Right lobe of liver (tissue), 4 donors: Measurements from ENCODE around the gene ACTR5.

Source experiments
- POLR2A ChIP-seq: fragments of 450-650 bp; IDR thresholded peaks from one replicate; pipeline ENCODE4 v1.6.1; 2017; ENCODE audit warnings: antibody characterized with exemption, mild to moderate bottlenecking
- TF ChIP-seq, protein P1 (sequence below), 4 donors: fragments of 200-600 bp in 3 of 4; fragments of 450-650 bp in 1 of 4; IDR thresholded peaks; one replicate each; pipeline versions ENCODE4 v1.5.1 to v1.8.0; 2016 to 2022; ENCODE audit warnings: antibody characterized with exemption in 4 of 4, mild to moderate bottlenecking in 2 of 4
- donor health status: DM: no; HTN: no; CAD: no.
- donor health status: DM: no; HTN: no; CAD: no.
- donor health status: DM: no; HTN: yes; CAD: no.

DNA sequence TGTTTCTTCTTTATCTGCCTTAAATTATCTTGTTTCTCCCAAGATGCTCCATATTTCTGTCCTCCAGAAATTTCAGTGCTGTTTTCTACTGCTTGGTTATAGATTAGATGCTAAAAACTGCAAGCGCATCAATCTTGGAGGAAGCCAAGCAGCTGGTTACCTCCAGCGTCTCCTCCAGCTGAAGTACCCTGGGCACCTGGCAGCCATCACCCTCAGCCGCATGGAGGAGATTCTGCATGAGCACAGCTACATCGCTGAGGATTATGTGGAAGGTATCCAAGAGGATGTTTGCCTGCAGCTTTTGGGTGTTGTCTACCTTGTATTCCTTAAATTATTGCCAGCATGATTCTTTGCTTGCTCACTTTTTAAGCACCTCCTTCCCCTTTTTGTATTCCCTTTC is 3.8 kb downstream of the ACTR5 start:
- TF ChIP-seq, protein P1, sequence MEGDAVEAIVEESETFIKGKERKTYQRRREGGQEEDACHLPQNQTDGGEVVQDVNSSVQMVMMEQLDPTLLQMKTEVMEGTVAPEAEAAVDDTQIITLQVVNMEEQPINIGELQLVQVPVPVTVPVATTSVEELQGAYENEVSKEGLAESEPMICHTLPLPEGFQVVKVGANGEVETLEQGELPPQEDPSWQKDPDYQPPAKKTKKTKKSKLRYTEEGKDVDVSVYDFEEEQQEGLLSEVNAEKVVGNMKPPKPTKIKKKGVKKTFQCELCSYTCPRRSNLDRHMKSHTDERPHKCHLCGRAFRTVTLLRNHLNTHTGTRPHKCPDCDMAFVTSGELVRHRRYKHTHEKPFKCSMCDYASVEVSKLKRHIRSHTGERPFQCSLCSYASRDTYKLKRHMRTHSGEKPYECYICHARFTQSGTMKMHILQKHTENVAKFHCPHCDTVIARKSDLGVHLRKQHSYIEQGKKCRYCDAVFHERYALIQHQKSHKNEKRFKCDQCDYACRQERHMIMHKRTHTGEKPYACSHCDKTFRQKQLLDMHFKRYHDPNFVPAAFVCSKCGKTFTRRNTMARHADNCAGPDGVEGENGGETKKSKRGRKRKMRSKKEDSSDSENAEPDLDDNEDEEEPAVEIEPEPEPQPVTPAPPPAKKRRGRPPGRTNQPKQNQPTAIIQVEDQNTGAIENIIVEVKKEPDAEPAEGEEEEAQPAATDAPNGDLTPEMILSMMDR (IDR thresholded peaks at IDR 0.05): no peak
- TF ChIP-seq POLR2A: no peak
